DMS114 treated with DMSO at 0.1 percent for 48 hours (cell line): ENCODE measurements around the gene ZFP36L1.

ENCODE experiments used
- DNase-seq: peaks from one replicate; lab custom pipeline; 2025; ENCODE audit not compliant: unreplicated experiment; lab: John Stamatoyannopoulos, UW

The ZFP36L1 gene

GRCh38 chr14:68796418-68797101 lies 3.7 kb upstream of the ZFP36L1 start:
- DNase-seq = no peak

- peak; percentile 53 for DNase-seq
Measured at GRCh38 chr14:68795597-68796417, 2.9 kb upstream of the ZFP36L1 start.

GRCh38 chr14:68794851-68795596 lies 2.2 kb upstream of the ZFP36L1 start:
- DNase-seq = peak; percentile 52

GRCh38 chr14:68794130-68794850 lies 1.4 kb upstream of the ZFP36L1 start:
- no peak for DNase-seq

- no peak for DNase-seq
Measured at GRCh38 chr14:68793734-68794129, 865 bp upstream of the ZFP36L1 start.

- no peak for DNase-seq
Measured at GRCh38 chr14:68792678-68792978, 239 bp downstream of the ZFP36L1 start.

GRCh38 chr14:68791902-68792677 lies 777 bp downstream of the ZFP36L1 start:
- DNase-seq = no peak

- no peak for DNase-seq
Measured at GRCh38 chr14:68791078-68791901, 1.6 kb downstream of the ZFP36L1 start.

GRCh38 chr14:68790644-68791077 lies 2.2 kb downstream of the ZFP36L1 start:
- DNase-seq = no peak

- DNase-seq = no peak
Measured at GRCh38 chr14:68789821-68790643, 2.8 kb downstream of the ZFP36L1 start.

- peak; percentile 67 for DNase-seq
Measured at GRCh38 chr14:68788996-68789820, 3.7 kb downstream of the ZFP36L1 start.

- no peak for DNase-seq
Measured at GRCh38 chr14:68788275-68788995, 4.4 kb downstream of the ZFP36L1 start.

GRCh38 chr14:68787092-68787992 lies 5.5 kb downstream of the ZFP36L1 start:
- no peak for DNase-seq

GRCh38 chr14:68786491-68787091 lies 6.3 kb downstream of the ZFP36L1 start:
- DNase-seq = no peak

GRCh38 chr14:68785534-68786490 lies 7.1 kb downstream of the ZFP36L1 start:
- DNase-seq = no peak
